Body of pancreas (tissue), 4 donors: ENCODE results near the gene B3GAT1.

Experiments
- POLR2A ChIP-seq, 3 donors: fragments of 450-650 bp; IDR thresholded peaks; one replicate each; pipeline ENCODE4 v1.6.1; 2016; ENCODE audit warnings: antibody characterized with exemption in 3 of 3, mild to moderate bottlenecking in 2 of 3
- TF ChIP-seq, protein P1 (sequence below), 7 experiments: fragments of 450-650 bp in 4 of 7; fragments of 200-600 bp in 3 of 7; sonication (generic) in 3 of 7; IDR thresholded peaks; one replicate each; pipeline ENCODE4 v1.5.1; 2016 to 2019; ENCODE audit warnings: antibody characterized with exemption in 7 of 7

DNA sequence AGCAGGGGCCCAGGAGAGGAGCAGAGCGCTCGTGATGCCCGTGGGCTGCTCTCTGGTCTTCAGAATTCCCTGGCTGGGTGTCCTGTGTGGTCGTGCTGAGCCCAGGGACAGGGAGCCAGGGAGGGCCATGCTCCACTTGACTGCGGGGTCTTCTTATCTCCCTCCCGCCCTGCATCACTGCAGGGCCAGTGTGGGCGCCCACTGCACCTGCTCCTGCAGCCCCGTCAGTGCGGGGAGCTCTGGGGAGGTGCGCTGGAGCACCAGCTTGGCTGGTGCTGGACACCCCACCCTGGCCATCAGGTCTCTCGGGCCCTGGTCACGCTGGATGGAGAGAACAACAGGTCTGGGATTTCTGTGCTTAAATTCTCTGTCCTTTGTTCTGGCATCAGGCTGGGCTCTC lies 31.8 kb downstream of the B3GAT1 start:
- TF ChIP-seq, protein P1, sequence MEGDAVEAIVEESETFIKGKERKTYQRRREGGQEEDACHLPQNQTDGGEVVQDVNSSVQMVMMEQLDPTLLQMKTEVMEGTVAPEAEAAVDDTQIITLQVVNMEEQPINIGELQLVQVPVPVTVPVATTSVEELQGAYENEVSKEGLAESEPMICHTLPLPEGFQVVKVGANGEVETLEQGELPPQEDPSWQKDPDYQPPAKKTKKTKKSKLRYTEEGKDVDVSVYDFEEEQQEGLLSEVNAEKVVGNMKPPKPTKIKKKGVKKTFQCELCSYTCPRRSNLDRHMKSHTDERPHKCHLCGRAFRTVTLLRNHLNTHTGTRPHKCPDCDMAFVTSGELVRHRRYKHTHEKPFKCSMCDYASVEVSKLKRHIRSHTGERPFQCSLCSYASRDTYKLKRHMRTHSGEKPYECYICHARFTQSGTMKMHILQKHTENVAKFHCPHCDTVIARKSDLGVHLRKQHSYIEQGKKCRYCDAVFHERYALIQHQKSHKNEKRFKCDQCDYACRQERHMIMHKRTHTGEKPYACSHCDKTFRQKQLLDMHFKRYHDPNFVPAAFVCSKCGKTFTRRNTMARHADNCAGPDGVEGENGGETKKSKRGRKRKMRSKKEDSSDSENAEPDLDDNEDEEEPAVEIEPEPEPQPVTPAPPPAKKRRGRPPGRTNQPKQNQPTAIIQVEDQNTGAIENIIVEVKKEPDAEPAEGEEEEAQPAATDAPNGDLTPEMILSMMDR (IDR thresholded peaks at IDR 0.05) = no peak
- no peak for TF ChIP-seq POLR2A (IDR thresholded peaks at IDR 0.05)
